OCI-LY3 (cell line): Measurements from ENCODE around the gene NPC2.

ENCODE experiments used
- H2AFZ ChIP-seq: fragments of 200-600, 300-600 bp; shearing (Covaris generic); 2 replicates; pipeline ENCODE4 v1.6.0; 2014; ENCODE audit warnings: antibody characterized with exemption, low read depth, low read length
- H3K27ac ChIP-seq: fragments of 200-600, 300-600 bp; sonication (generic); 2 replicates; pipeline ENCODE4 v1.5.1; 2014; ENCODE audit warnings: mild to moderate bottlenecking, low read length, moderate library complexity, mixed read lengths
- H3K27me3 ChIP-seq: fragments of 200-600, 300-600 bp; sonication (generic); 2 replicates; pipeline ENCODE4 v1.6.1; 2014; ENCODE audit warnings: low read depth, low read length, mixed read lengths
- H3K36me3 ChIP-seq: fragments of 200-600, 300-600 bp; sonication (generic); replicated peaks from 2 replicates; pipeline ENCODE3; 2014; ENCODE audit warnings: low read depth, low read length, mixed read lengths
- H3K4me1 ChIP-seq: fragments of 300-600, 200-600 bp; sonication (generic); 2 replicates; pipeline ENCODE4 v1.6.1; 2014; ENCODE audit warnings: low read length, mixed read lengths
- H3K4me2 ChIP-seq: fragments of 200-600, 300-600 bp; sonication (generic); 2 replicates; pipeline ENCODE4 v1.6.1; 2014; ENCODE audit warnings: low read length, mixed read lengths
- H3K4me3 ChIP-seq: fragments of 300-600, 200-600 bp; sonication (generic); 2 replicates; pipeline ENCODE4 v1.5.1; 2014; ENCODE audit warnings: antibody characterized with exemption, mild to moderate bottlenecking, low read length, moderate library complexity
- H3K79me2 ChIP-seq: fragments of 300-600, 200-600 bp; shearing (Covaris generic); 2 replicates; pipeline ENCODE4 v1.6.1; 2014; ENCODE audit warnings: mild to moderate bottlenecking, low read length, mixed read lengths
- H3K9ac ChIP-seq: fragments of 300-600, 200-600 bp; shearing (Covaris generic); 2 replicates; pipeline ENCODE4 v1.6.0; 2014; ENCODE audit warnings: mild to moderate bottlenecking, low read length, moderate library complexity
- H3K9me3 ChIP-seq: fragments of 200-600, 300-600 bp; shearing (Covaris generic); 2 replicates; pipeline ENCODE4 v1.6.1; 2014; ENCODE audit warnings: low read length, mixed read lengths; ENCODE audit not compliant: insufficient read depth
- H4K20me1 ChIP-seq: fragments of 200-600, 300-600 bp; sonication (generic); 2 replicates; pipeline ENCODE4 v1.6.1; 2016; ENCODE audit warnings: low read length, mixed read lengths; ENCODE audit not compliant: insufficient read depth
- EZH2phosphoT487 ChIP-seq: fragments of 200-600 bp; shearing (Covaris generic); IDR thresholded peaks from 2 replicates; pipeline ENCODE4 v1.6.1; 2018; ENCODE audit warnings: antibody characterized with exemption, mixed run types, low read depth
- TF ChIP-seq, protein P1 (sequence below): fragments of 200-600, 300-600 bp; sonication (generic); IDR thresholded peaks from 2 replicates; pipeline ENCODE4 v1.5.1; 2014; ENCODE audit warnings: antibody characterized with exemption, low read length, low read depth

The NPC2 gene

DNA sequence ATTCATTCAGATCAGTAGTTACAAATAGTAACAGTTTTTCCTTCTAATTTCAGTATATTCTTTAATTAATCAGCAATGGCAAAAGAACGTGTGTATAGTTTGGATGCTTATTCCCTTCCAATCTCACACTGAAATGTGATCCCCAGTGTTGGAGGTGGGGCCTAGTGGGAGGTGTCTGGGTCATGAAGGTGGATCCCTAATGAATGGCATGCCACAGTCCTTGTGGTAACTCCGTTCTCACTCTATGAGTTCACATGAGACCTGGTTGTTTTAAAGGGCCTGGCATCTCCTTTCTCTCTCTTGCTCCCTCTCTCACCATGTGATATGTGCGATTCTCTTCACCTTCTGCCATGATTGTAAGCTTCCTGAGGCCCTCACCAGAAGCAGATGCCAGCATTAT lies 48.2 kb downstream of the NPC2 start:
- no peaks in the 10 kb centered on the region for H3K79me2 ChIP-seq
- no peaks in the 10 kb centered on the region for H3K9me3 ChIP-seq
- no peak overlapping the region for H3K4me2 ChIP-seq
- TF ChIP-seq, protein P1, sequence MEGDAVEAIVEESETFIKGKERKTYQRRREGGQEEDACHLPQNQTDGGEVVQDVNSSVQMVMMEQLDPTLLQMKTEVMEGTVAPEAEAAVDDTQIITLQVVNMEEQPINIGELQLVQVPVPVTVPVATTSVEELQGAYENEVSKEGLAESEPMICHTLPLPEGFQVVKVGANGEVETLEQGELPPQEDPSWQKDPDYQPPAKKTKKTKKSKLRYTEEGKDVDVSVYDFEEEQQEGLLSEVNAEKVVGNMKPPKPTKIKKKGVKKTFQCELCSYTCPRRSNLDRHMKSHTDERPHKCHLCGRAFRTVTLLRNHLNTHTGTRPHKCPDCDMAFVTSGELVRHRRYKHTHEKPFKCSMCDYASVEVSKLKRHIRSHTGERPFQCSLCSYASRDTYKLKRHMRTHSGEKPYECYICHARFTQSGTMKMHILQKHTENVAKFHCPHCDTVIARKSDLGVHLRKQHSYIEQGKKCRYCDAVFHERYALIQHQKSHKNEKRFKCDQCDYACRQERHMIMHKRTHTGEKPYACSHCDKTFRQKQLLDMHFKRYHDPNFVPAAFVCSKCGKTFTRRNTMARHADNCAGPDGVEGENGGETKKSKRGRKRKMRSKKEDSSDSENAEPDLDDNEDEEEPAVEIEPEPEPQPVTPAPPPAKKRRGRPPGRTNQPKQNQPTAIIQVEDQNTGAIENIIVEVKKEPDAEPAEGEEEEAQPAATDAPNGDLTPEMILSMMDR = no peak
- TF ChIP-seq EZH2phosphoT487 = no peak
- H4K20me1 ChIP-seq = no peaks in the 10 kb centered on the region
- H3K27me3 ChIP-seq = peaks cover 23% of the 10 kb centered on the region
- H3K27ac ChIP-seq = no peak overlapping the region
- H3K36me3 ChIP-seq = no peaks in the 10 kb centered on the region
- H3K4me3 ChIP-seq = no peak overlapping the region
- H3K9ac ChIP-seq = no peak overlapping the region
- no peak overlapping the region for H2AFZ ChIP-seq
- no peaks in the 10 kb centered on the region for H3K4me1 ChIP-seq

DNA sequence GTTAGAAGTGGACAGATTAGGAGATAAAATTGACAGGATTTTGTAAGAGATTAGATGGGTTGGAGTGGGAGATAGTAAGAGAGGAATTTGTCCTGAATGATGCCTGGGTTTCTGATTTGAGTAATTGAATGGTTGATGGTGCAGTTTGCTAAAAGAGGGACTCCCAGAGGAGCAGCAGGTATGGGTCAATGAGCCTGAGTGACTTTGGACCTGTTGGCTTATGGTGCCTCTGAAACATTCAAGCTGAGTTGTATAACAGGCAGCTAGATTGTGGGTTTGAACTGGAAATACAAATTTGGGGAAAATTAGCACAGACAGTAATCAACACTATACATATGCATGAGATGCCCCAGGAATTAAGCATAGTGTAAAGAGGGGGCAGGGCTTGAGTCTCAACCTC lies 50.3 kb downstream of the NPC2 start:
- no peaks in the 10 kb centered on the region for H3K4me1 ChIP-seq

DNA sequence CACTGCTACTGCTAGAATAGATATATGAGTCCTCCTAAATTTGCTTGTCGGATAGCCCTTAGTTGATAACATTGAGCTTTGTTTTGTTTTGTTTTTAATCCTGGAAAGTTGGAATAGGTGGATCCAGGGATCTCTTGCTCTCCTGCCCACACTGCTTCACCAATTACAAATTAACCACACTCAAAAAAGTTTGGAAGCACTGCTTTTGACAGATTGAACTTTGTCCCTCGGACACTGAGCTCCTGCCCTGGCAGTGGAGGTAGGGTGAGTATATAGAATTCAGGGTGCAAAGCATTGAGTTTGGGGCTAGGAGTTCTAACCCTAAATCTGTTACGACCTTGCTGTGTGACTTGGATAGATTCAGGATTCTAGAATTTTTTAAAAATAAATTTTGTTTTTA lies 52.0 kb downstream of the NPC2 start:
- TF ChIP-seq EZH2phosphoT487 = no peak
- TF ChIP-seq, protein P1 = no peak
- Histone ChIP-seq H3K27ac (no peak overlapping the region), H3K4me3 (no peak overlapping the region), H3K4me2 (no peak overlapping the region), H3K79me2 (no peaks in the 10 kb centered on the region), H2AFZ (no peak overlapping the region), H3K9ac (no peak overlapping the region), H3K9me3 (no peaks in the 10 kb centered on the region), H4K20me1 (no peaks in the 10 kb centered on the region), H3K4me1 (no peaks in the 10 kb centered on the region), H3K36me3 (no peaks in the 10 kb centered on the region), H3K27me3 (peaks cover 26% of the 10 kb centered on the region)

More for the DNA sequence above, 50.3 kb downstream of the NPC2 start:
- Histone ChIP-seq H3K27me3 (peaks cover 20% of the 10 kb centered on the region), H3K4me2 (no peak overlapping the region), H3K4me3 (no peak overlapping the region), H3K36me3 (no peaks in the 10 kb centered on the region), H3K27ac (no peak overlapping the region), H3K79me2 (no peaks in the 10 kb centered on the region), H3K9me3 (no peaks in the 10 kb centered on the region), H3K9ac (no peak overlapping the region), H4K20me1 (no peaks in the 10 kb centered on the region), H2AFZ (no peak overlapping the region)
- TF ChIP-seq, protein P1 = no peak
- TF ChIP-seq EZH2phosphoT487 = no peak

DNA sequence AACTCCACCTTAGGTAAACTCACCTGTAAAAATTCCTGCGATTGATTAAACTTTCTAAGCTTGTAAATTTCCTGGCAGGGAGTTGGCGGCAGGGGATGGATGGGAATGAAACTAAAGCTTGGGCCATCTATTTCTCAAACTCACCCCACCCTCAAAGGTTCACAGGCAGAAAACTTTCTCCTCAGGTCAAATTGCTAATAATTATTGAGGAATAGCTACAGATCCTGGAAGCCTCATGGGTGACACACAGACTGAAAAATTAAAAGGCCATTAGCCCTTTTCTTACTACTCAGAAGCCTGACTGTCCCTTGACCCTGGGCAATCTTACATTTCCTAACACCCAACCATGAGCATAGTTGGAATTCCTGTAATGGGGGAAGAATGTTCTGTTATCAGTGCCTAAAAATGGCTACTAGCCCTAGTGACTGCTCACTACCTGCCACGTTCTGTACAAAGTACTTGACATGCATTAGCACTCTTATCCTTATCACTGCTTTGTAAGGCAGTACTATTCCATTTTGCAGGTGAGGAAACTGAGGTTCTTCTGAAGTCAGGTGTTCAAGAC lies 54.7 kb downstream of the NPC2 start:
- Histone ChIP-seq H3K9ac (no peak overlapping the region), H3K36me3 (no peaks in the 10 kb centered on the region), H3K9me3 (no peaks in the 10 kb centered on the region), H3K27me3 (peaks cover 30% of the 10 kb centered on the region), H3K4me3 (no peak overlapping the region), H3K4me1 (no peaks in the 10 kb centered on the region), H3K79me2 (no peaks in the 10 kb centered on the region), H2AFZ (no peak overlapping the region), H3K27ac (no peak overlapping the region), H3K4me2 (no peak overlapping the region), H4K20me1 (no peaks in the 10 kb centered on the region)
- TF ChIP-seq, protein P1 = no peak
- TF ChIP-seq EZH2phosphoT487 = no peak
